ENCODE results near the gene MOB1A. TPM values are rescaled to one million over a fixed set of nuclear protein-coding genes. Genes with fewer than 3 reads are reported as not detected.

MOB1A gene
- total RNA-seq, 1 experiment from 2014 or later: 95.1 TPM

DNA sequence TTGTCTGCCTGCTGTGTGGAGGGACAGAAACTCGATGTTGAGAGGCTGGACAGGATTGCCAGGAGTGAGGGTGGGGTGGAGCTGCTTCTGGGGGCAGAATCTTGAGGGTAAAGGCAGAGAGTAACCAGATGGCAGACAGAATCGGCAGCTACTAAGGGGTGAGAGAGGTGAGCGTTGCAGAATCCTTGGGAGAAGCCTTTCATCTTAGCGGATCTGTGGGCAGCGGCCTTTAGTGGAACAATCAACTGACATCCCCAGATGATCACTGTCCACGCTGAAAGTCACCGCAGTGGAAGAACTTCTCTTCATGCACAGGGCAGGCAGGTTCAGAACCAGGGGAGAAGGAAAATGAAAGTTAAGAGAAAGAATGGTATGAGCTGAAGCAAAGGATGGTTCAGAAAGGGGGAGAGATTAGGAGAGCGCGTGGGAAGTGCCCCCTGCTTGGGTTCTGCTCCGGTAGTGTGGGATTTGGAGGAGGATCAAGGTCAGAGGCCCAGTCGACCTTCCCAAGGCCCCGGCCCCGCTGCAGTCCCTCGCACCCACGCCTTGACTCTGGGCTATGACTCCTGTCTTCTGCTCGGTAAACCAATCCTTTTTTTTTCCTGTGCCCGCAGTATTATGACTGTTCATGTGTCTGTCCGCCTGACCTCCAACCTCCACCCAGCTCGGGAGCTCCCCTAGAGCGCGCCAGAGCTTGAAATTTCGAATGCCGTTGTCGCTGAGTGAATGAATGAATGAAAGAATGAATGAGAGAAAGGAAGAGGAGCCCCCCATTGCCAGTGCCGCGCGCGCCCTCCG is 31.6 kb downstream of the MOB1A start:
- H3K36me3 Mint-ChIP-seq (ENCODE audit: insufficient read depth in 1 of 3, low read depth in 3 of 3): peaks cover 3 to 22% (median 19%) of the 10 kb centered on the region in 3 experiments; a peak in 5 of 7 replicates
- no peak overlapping the region for H2BK20ac ChIP-seq (ENCODE audit: low read depth, low read length, poor library complexity, severe bottlenecking)
- H2BK12ac ChIP-seq (ENCODE audit: insufficient read length, low read depth, low read length): no peak overlapping the region
- H3K27ac Mint-ChIP-seq: no peak overlapping the region
- no peak overlapping the region for H3K23ac ChIP-seq (ENCODE audit: insufficient read length, low read depth, low read length)
- no peak overlapping the region for H4K5ac ChIP-seq (ENCODE audit: insufficient read length, low read depth, low read length)
- H2AFZ ChIP-seq (ENCODE audit: low read length): no peak overlapping the region
- H3K4me1 Mint-ChIP-seq: peaks cover 6 to 7% of the 10 kb centered on the region in 2 experiments; a peak in 3 of 4 replicates
- H3K79me1 ChIP-seq (ENCODE audit: insufficient read depth, low read depth, low read length, poor library complexity, severe bottlenecking): no peaks in the 10 kb centered on the region
- H3K23me2 ChIP-seq (ENCODE audit: insufficient read length, low read depth, low read length, poor library complexity, severe bottlenecking): peaks cover 13% of the 10 kb centered on the region
- H3K9me3 ChIP-seq (ENCODE audit: control insufficient read depth, low read depth, low read length): no peaks in the 10 kb centered on the region
- WGBS (ENCODE audit: extremely low coverage, insufficient read length, low lambda C conversion rate): no CpG with 5 or more reads among the region's 29 CpGs
- TF ChIP-seq, protein P1, sequence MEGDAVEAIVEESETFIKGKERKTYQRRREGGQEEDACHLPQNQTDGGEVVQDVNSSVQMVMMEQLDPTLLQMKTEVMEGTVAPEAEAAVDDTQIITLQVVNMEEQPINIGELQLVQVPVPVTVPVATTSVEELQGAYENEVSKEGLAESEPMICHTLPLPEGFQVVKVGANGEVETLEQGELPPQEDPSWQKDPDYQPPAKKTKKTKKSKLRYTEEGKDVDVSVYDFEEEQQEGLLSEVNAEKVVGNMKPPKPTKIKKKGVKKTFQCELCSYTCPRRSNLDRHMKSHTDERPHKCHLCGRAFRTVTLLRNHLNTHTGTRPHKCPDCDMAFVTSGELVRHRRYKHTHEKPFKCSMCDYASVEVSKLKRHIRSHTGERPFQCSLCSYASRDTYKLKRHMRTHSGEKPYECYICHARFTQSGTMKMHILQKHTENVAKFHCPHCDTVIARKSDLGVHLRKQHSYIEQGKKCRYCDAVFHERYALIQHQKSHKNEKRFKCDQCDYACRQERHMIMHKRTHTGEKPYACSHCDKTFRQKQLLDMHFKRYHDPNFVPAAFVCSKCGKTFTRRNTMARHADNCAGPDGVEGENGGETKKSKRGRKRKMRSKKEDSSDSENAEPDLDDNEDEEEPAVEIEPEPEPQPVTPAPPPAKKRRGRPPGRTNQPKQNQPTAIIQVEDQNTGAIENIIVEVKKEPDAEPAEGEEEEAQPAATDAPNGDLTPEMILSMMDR (conservative IDR thresholded peaks at IDR 0.05): no peak
- H3K18ac ChIP-seq (ENCODE audit: insufficient read length, low read depth, low read length): peak overlapping the region; percentile 23
- H3K27ac ChIP-seq (ENCODE audit: insufficient read length, low read depth, low read length): no peak overlapping the region
- H3K14ac ChIP-seq (ENCODE audit: insufficient read depth, low read length): peak overlapping the region; percentile 53; the same call in 1 of the 2 replicates
- H3K27me3 ChIP-seq (ENCODE audit: insufficient read depth, low read length): no peaks in the 10 kb centered on the region
- H3K9ac ChIP-seq (ENCODE audit: extremely low read depth, insufficient read length, low read length): peak overlapping the region; percentile 68
- no peak overlapping the region for H2BK5ac ChIP-seq (ENCODE audit: insufficient read length, low read length)
- no peak overlapping the region for H2BK120ac ChIP-seq (ENCODE audit: low read depth, low read length, poor library complexity, severe bottlenecking)
- no peak for DNase-seq
- no peaks in the 10 kb centered on the region for H3K79me2 ChIP-seq (ENCODE audit: insufficient read depth, low read length)
- no peak overlapping the region for H3K4me3 Mint-ChIP-seq
- no peaks in the 10 kb centered on the region for H3K4me1 ChIP-seq (ENCODE audit: insufficient read depth, low read length)
- no peaks in the 10 kb centered on the region for H3K9me3 Mint-ChIP-seq
- peak overlapping the region; percentile 71 for H3K4me2 ChIP-seq (ENCODE audit: insufficient read depth, insufficient read length, low read length)
- H2BK15ac ChIP-seq (ENCODE audit: low read depth, low read length): no peak overlapping the region
- H3K27me3 Mint-ChIP-seq (ENCODE audit: low read depth): no peaks in the 10 kb centered on the region
- H4K91ac ChIP-seq (ENCODE audit: insufficient read length, low read depth, low read length): no peak overlapping the region
- H4K8ac ChIP-seq (replicated peaks; ENCODE audit: insufficient read length, low read depth, low read length): no peak overlapping the region
- H4K20me1 ChIP-seq (ENCODE audit: control insufficient read depth, insufficient read depth, insufficient read length): no peaks in the 10 kb centered on the region
- H3K4ac ChIP-seq (ENCODE audit: low read depth, low read length): no peak overlapping the region
- H3T11ph ChIP-seq (ENCODE audit: low read length): no peak overlapping the region
- H2AK5ac ChIP-seq (ENCODE audit: insufficient read length, low read length): no peak overlapping the region
- H3K56ac ChIP-seq (ENCODE audit: insufficient read length, low read depth, low read length): no peak overlapping the region

Data from H9 (cell line).